Endodermal cell (in vitro differentiated cells): ENCODE results near the gene RUNX2. TPM values are rescaled to one million over a fixed set of nuclear protein-coding genes. Genes with fewer than 3 reads are reported as not detected.

Source experiments
- DNase-seq: peaks from one replicate; pipeline ENCODE4 v3.0.0-alpha.2; 2017
- H3K27ac ChIP-seq: 2 replicates; pipeline ENCODE4 v1.5.1; 2013; ENCODE audit warnings: mild to moderate bottlenecking, low read depth, low read length, moderate library complexity
- H3K27me3 ChIP-seq: 2 replicates; pipeline ENCODE4 v1.6.1; 2013; ENCODE audit warnings: mild to moderate bottlenecking, low read length, moderate library complexity; ENCODE audit not compliant: insufficient read depth, control insufficient read depth, poor library complexity, severe bottlenecking
- H3K36me3 ChIP-seq: 2 replicates; pipeline ENCODE4 v1.7.0; 2013; ENCODE audit warnings: mild to moderate bottlenecking, low read length, moderate library complexity; ENCODE audit not compliant: control insufficient read depth, insufficient read depth
- H3K4me1 ChIP-seq: one replicate; pipeline ENCODE4 v1.7.0; 2013; ENCODE audit warnings: low read length; ENCODE audit not compliant: control insufficient read depth, insufficient read depth
- H3K4me3 ChIP-seq: 2 replicates; pipeline ENCODE4 v1.5.1; 2013; ENCODE audit warnings: mild to moderate bottlenecking, low read length, moderate library complexity
- H3K9ac ChIP-seq: 2 replicates; pipeline ENCODE4 v1.6.1; 2013; ENCODE audit warnings: mild to moderate bottlenecking, low read length, moderate library complexity; ENCODE audit not compliant: poor library complexity, severe bottlenecking; ENCODE audit errors: extremely low read depth
- H3K9me3 ChIP-seq: 2 replicates; pipeline ENCODE4 v1.6.1; 2013; ENCODE audit warnings: mild to moderate bottlenecking, low read length, moderate library complexity; ENCODE audit not compliant: control insufficient read depth
- H3K27ac Mint-ChIP-seq: 2 replicates; pipeline ENCODE4 v1.8.0; 2020; ENCODE audit warnings: mixed read lengths
- H3K27me3 Mint-ChIP-seq: 2 replicates; pipeline ENCODE4 v1.8.0; 2021; ENCODE audit warnings: mild to moderate bottlenecking, mixed read lengths; ENCODE audit not compliant: insufficient read depth
- H3K36me3 Mint-ChIP-seq: 2 replicates; pipeline ENCODE4 v1.8.0; 2020; ENCODE audit warnings: low read depth, mixed read lengths
- H3K4me1 Mint-ChIP-seq: 2 replicates; pipeline ENCODE4 v1.8.0; 2020; ENCODE audit warnings: mixed read lengths
- H3K4me3 Mint-ChIP-seq: 2 replicates; pipeline ENCODE4 v1.8.0; 2020; ENCODE audit warnings: mild to moderate bottlenecking, moderate library complexity, mixed read lengths
- H3K9me3 Mint-ChIP-seq: 2 replicates; pipeline ENCODE4 v1.8.0; 2020; ENCODE audit warnings: mild to moderate bottlenecking, mixed read lengths
- CTCF ChIP-seq: fragments of 200-600 bp; sonication (generic); conservative IDR thresholded peaks from 2 replicates; pipeline ENCODE4 v1.5.0; 2021; ENCODE audit warnings: antibody characterized with exemption, mild to moderate bottlenecking
- WGBS, 2 experiments: methylation state at CpG; one replicate each; pipeline versions ENCODE4 v1.1.5 to v1.1.7; 2013; ENCODE audit warnings: missing lambda C conversion rate in 2 of 2, mixed read lengths in 1 of 2; ENCODE audit not compliant: insufficient coverage in 1 of 2, insufficient read length in 1 of 2; 5-methylcytosine and 5-hydroxymethylcytosine counted together
- total RNA-seq, 2 donors: library from RNA; stranded (reverse); fragmentation: NEBNext Ultra II Directional in 1 of 2; extraction: Animal tissue kit (Norgen Biotek cat#: 25700) in 1 of 2; gene quantifications; 2 replicates in 1 of 2; 3 replicates in 1 of 2; pipeline ENCODE4 v1.2.1, GENCODE V29; 2021

The RUNX2 gene
- total RNA-seq, 2 donors from 2014 or later = 0.18 to 0.26 TPM

- Histone ChIP-seq H3K4me1 (no peaks in the 10 kb centered on the region), H3K27me3 (no peaks in the 10 kb centered on the region), H3K4me3 (no peak overlapping the region), H3K36me3 (no peaks in the 10 kb centered on the region), H3K27ac (no peak overlapping the region), H3K9ac (no peak overlapping the region), H3K9me3 (no peaks in the 10 kb centered on the region)
- no peak for TF ChIP-seq CTCF
- no peak for DNase-seq
- no peaks in the 10 kb centered on the region for H3K27me3 Mint-ChIP-seq
- no peaks in the 10 kb centered on the region for H3K9me3 Mint-ChIP-seq
- H3K27ac Mint-ChIP-seq = no peak overlapping the region
- no peaks in the 10 kb centered on the region for H3K36me3 Mint-ChIP-seq
- WGBS, 2 experiments = 90 to 100% methylated on average over 1 to 3 of the region's 3 CpGs
- no peak overlapping the region for H3K4me3 Mint-ChIP-seq
- peaks cover 4% of the 10 kb centered on the region for H3K4me1 Mint-ChIP-seq
These were observed 167.4 kb downstream of the RUNX2 start for GRCh38 chr6:45495429-45496084.

- Histone ChIP-seq H3K9ac (no peak overlapping the region), H3K9me3 (no peaks in the 10 kb centered on the region), H3K36me3 (no peaks in the 10 kb centered on the region), H3K27ac (no peak overlapping the region), H3K4me3 (no peak overlapping the region), H3K4me1 (no peaks in the 10 kb centered on the region), H3K27me3 (no peaks in the 10 kb centered on the region)
- H3K4me1 Mint-ChIP-seq = peaks cover 4% of the 10 kb centered on the region
- no peak for DNase-seq
- no peaks in the 10 kb centered on the region for H3K27me3 Mint-ChIP-seq
- no peak overlapping the region for H3K4me3 Mint-ChIP-seq
- no peaks in the 10 kb centered on the region for H3K9me3 Mint-ChIP-seq
- no peak overlapping the region for H3K27ac Mint-ChIP-seq
- no peak for TF ChIP-seq CTCF
- 98% methylated on average over 6 of the region's 6 CpGs; no CpG with 5 or more reads in 1 of the 2 experiments for WGBS, 2 experiments
- H3K36me3 Mint-ChIP-seq = no peaks in the 10 kb centered on the region
These were observed 167.9 kb downstream of the RUNX2 start for GRCh38 chr6:45496085-45496433.

GRCh38 chr6:45498591-45498990 lies 170.5 kb downstream of the RUNX2 start:
- no peaks in the 10 kb centered on the region for H3K4me1 Mint-ChIP-seq
- H3K36me3 ChIP-seq = no peaks in the 10 kb centered on the region

More at GRCh38 chr6:45498591-45498990, 170.5 kb downstream of the RUNX2 start:
- Mint-ChIP-seq H3K27ac (no peak overlapping the region), H3K27me3 (no peaks in the 10 kb centered on the region), H3K9me3 (no peaks in the 10 kb centered on the region), H3K4me3 (no peak overlapping the region), H3K36me3 (no peaks in the 10 kb centered on the region)
- H3K4me3 ChIP-seq = no peak overlapping the region
- WGBS, 2 experiments = 80 to 91% methylated on average over 1 of the region's 1 CpG
- H3K27me3 ChIP-seq = no peaks in the 10 kb centered on the region
- H3K4me1 ChIP-seq = no peaks in the 10 kb centered on the region
- H3K27ac ChIP-seq = no peak overlapping the region
- DNase-seq = no peak
- H3K9ac ChIP-seq = no peak overlapping the region
- no peak for TF ChIP-seq CTCF
- no peaks in the 10 kb centered on the region for H3K9me3 ChIP-seq
